ENCODE data around the gene USP4.
"Not testable (repeated sequence)": the region's sequence is repeated elsewhere in the genome, so short reads cannot be mapped to it uniquely, and the experiment has no call there.

The USP4 gene

GRCh38 chr3:49358217-49358883 is 18.5 kb upstream of the USP4 start, which contains the start of gene GPX1:
Gene GPX1 (minus strand): TSS chr3:49358353. CDS start chr3:49358278, 75 bp downstream.
- peaks cover 52% of the 10 kb centered on the region for H3K36me3 Mint-ChIP-seq
- peak within 1 kb of the TSS; percentile 93 for H3K27ac Mint-ChIP-seq
- peaks cover 36% of the 10 kb centered on the region for H3K4me1 Mint-ChIP-seq
- no peaks in the 10 kb centered on the region for H3K27me3 Mint-ChIP-seq
- peak within 1 kb of the TSS; percentile 87 for H3K4me3 Mint-ChIP-seq
- H3K9me3 Mint-ChIP-seq, result no peaks in the 10 kb centered on the region
- peak; percentile 95 for ATAC-seq

- Mint-ChIP-seq H3K27ac (peak overlapping the region; percentile 93), H3K4me3 (peak overlapping the region; percentile 87), H3K36me3 (peaks cover 47% of the 10 kb centered on the region), H3K4me1 (peaks cover 43% of the 10 kb centered on the region)
- not testable (repeated sequence) for H3K27me3 Mint-ChIP-seq, H3K9me3 Mint-ChIP-seq
- peak; percentile 69 for ATAC-seq
These were observed 17.8 kb upstream of the USP4 start for GRCh38 chr3:49357443-49358216.

GRCh38 chr3:49357095-49357442 is 17.2 kb upstream of the USP4 start:
- peaks cover 47% of the 10 kb centered on the region for H3K4me1 Mint-ChIP-seq
- peak overlapping the region; percentile 87 for H3K4me3 Mint-ChIP-seq
- peak overlapping the region; percentile 93 for H3K27ac Mint-ChIP-seq
- peaks cover 41% of the 10 kb centered on the region for H3K36me3 Mint-ChIP-seq
- H3K27me3 Mint-ChIP-seq, H3K9me3 Mint-ChIP-seq: not testable (repeated sequence)
- ATAC-seq, result peak; percentile 25

- Mint-ChIP-seq H3K4me1 (peaks cover 44% of the 10 kb centered on the region), H3K36me3 (peaks cover 16% of the 10 kb centered on the region), H3K9me3 (no peaks in the 10 kb centered on the region), H3K4me3 (no peak overlapping the region), H3K27me3 (no peaks in the 10 kb centered on the region), H3K27ac (no peak overlapping the region)
- ATAC-seq, result no peak
These were observed 13.1 kb upstream of the USP4 start for GRCh38 chr3:49352890-49353421.

- H3K27ac Mint-ChIP-seq, result peak overlapping the region; percentile 55
- no peaks in the 10 kb centered on the region for H3K9me3 Mint-ChIP-seq
- no peak overlapping the region for H3K4me3 Mint-ChIP-seq
- no peaks in the 10 kb centered on the region for H3K27me3 Mint-ChIP-seq
- peak; percentile 4 for ATAC-seq
- H3K36me3 Mint-ChIP-seq, result peaks cover 11% of the 10 kb centered on the region
- peaks cover 43% of the 10 kb centered on the region for H3K4me1 Mint-ChIP-seq
These were observed 12.4 kb upstream of the USP4 start for GRCh38 chr3:49352281-49352680.

GRCh38 chr3:49351521-49352011 is 11.7 kb upstream of the USP4 start:
- Mint-ChIP-seq H3K4me1 (peaks cover 42% of the 10 kb centered on the region), H3K4me3 (no peak overlapping the region), H3K36me3 (peaks cover 5% of the 10 kb centered on the region), H3K9me3 (no peaks in the 10 kb centered on the region), H3K27me3 (no peaks in the 10 kb centered on the region), H3K27ac (peak overlapping the region; percentile 55)
- no peak for ATAC-seq

- H3K4me3 Mint-ChIP-seq, result no peak overlapping the region
- H3K4me1 Mint-ChIP-seq, result peaks cover 45% of the 10 kb centered on the region
- no peaks in the 10 kb centered on the region for H3K36me3 Mint-ChIP-seq
- no peak for ATAC-seq
- no peaks in the 10 kb centered on the region for H3K27me3 Mint-ChIP-seq
- H3K27ac Mint-ChIP-seq, result peak overlapping the region; percentile 38
- no peaks in the 10 kb centered on the region for H3K9me3 Mint-ChIP-seq
These were observed 9.7 kb upstream of the USP4 start for GRCh38 chr3:49349348-49350114.

GRCh38 chr3:49348361-49348760 is 8.5 kb upstream of the USP4 start:
- not testable (repeated sequence) for H3K27ac Mint-ChIP-seq, H3K36me3 Mint-ChIP-seq, H3K4me3 Mint-ChIP-seq, ATAC-seq, H3K27me3 Mint-ChIP-seq, H3K9me3 Mint-ChIP-seq
- peaks cover 47% of the 10 kb centered on the region for H3K4me1 Mint-ChIP-seq

GRCh38 chr3:49346797-49347251 is 7.0 kb upstream of the USP4 start:
- no peaks in the 10 kb centered on the region for H3K9me3 Mint-ChIP-seq
- H3K36me3 Mint-ChIP-seq, result no peaks in the 10 kb centered on the region
- H3K4me3 Mint-ChIP-seq, result no peak overlapping the region
- no peak for ATAC-seq
- H3K4me1 Mint-ChIP-seq, result peaks cover 48% of the 10 kb centered on the region
- no peaks in the 10 kb centered on the region for H3K27me3 Mint-ChIP-seq
- peak overlapping the region; percentile 98 for H3K27ac Mint-ChIP-seq

GRCh38 chr3:49343163-49343562 is 3.3 kb upstream of the USP4 start:
- Mint-ChIP-seq H3K4me1 (peaks cover 75% of the 10 kb centered on the region), H3K27ac (peak overlapping the region; percentile 99), H3K36me3 (peaks cover 11% of the 10 kb centered on the region), H3K9me3 (no peaks in the 10 kb centered on the region), H3K27me3 (no peaks in the 10 kb centered on the region), H3K4me3 (peak overlapping the region; percentile 36)
- ATAC-seq, result no peak

GRCh38 chr3:49341996-49342395 is 2.1 kb upstream of the USP4 start:
- Mint-ChIP-seq H3K4me3 (no peak overlapping the region), H3K4me1 (peaks cover 75% of the 10 kb centered on the region), H3K27ac (peak overlapping the region; percentile 99), H3K9me3 (no peaks in the 10 kb centered on the region), H3K36me3 (peaks cover 13% of the 10 kb centered on the region), H3K27me3 (no peaks in the 10 kb centered on the region)
- no peak for ATAC-seq

GRCh38 chr3:49339581-49339940 is 292 bp downstream of the USP4 start:
- H3K36me3 Mint-ChIP-seq, result peaks cover 25% of the 10 kb centered on the region
- peaks cover 56% of the 10 kb centered on the region for H3K4me1 Mint-ChIP-seq
- peak overlapping the region; percentile 99 for H3K27ac Mint-ChIP-seq
- H3K27me3 Mint-ChIP-seq, result no peaks in the 10 kb centered on the region
- no peak for ATAC-seq
- H3K4me3 Mint-ChIP-seq, result peak overlapping the region; percentile 99
- no peaks in the 10 kb centered on the region for H3K9me3 Mint-ChIP-seq

- no peak overlapping the region for H3K27ac Mint-ChIP-seq
- no peak overlapping the region for H3K4me3 Mint-ChIP-seq
- peaks cover 36% of the 10 kb centered on the region for H3K36me3 Mint-ChIP-seq
- peaks cover 16% of the 10 kb centered on the region for H3K4me1 Mint-ChIP-seq
- no peak for ATAC-seq
- no peaks in the 10 kb centered on the region for H3K27me3 Mint-ChIP-seq
- H3K9me3 Mint-ChIP-seq, result no peaks in the 10 kb centered on the region
These were observed 5.8 kb downstream of the USP4 start for GRCh38 chr3:49333916-49334633.

GRCh38 chr3:49333091-49333490 is 6.8 kb downstream of the USP4 start:
- Mint-ChIP-seq H3K4me1 (peaks cover 6% of the 10 kb centered on the region), H3K4me3 (no peak overlapping the region), H3K27me3 (no peaks in the 10 kb centered on the region), H3K9me3 (no peaks in the 10 kb centered on the region), H3K27ac (no peak overlapping the region), H3K36me3 (peaks cover 32% of the 10 kb centered on the region)
- no peak for ATAC-seq

Measured in stimulated activated memory B cell treated with anti-CD40 and anti-IgM and Interleukin-4, amounts not matched to agents 10 μg/mL and 1 μg/mL and 100 μg/mL, for 72 hours (primary cell).